B cell (primary cell): Measurements from ENCODE around the gene RPL28. TPM values are rescaled to one million over a fixed set of nuclear protein-coding genes. Genes with fewer than 3 reads are reported as not detected.

Experiments
- ATAC-seq: fragments of 200-7000 bp; cut with Tn5 transposase; one replicate; pipeline ENCODE4 v1.10.0; 2021; ENCODE audit warnings: low read depth, mild to moderate bottlenecking, moderate number of reproducible peaks, moderate library complexity
- CTCF ChIA-PET: fragments of 350-600 bp; sonication (Branson Sonifier 250); formaldehyde crosslinking; loops from one replicate; lab custom pipeline; 2021; ENCODE audit warnings: antibody characterized with exemption, inconsistent platforms; lab: Charles Lee
- POLR2A ChIA-PET: fragments of 350-600 bp; sonication (Branson Sonifier 250); formaldehyde crosslinking; loops from one replicate; lab custom pipeline; 2021; ENCODE audit warnings: antibody characterized with exemption; lab: Charles Lee
- DNase-seq: peaks from one replicate; pipeline ENCODE4 v3.0.0; 2013
- H2AFZ ChIP-seq: 2 replicates; pipeline ENCODE4 v1.6.1; 2012; ENCODE audit warnings: mild to moderate bottlenecking, low read depth, low read length; ENCODE audit not compliant: insufficient read depth, poor library complexity, severe bottlenecking
- H3K27ac ChIP-seq, 2 donors: 1 replicate in 1 of 2; 2 replicates in 1 of 2; pipeline ENCODE4 v1.5.1; 2012 to 2013; ENCODE audit warnings: low read length in 2 of 2, mild to moderate bottlenecking in 2 of 2, moderate library complexity in 1 of 2
- H3K27me3 ChIP-seq, 4 experiments: fragments of 200-600 bp in 1 of 4; sonication (generic) in 1 of 4; replicated peaks in 1 of 4; 1 replicate in 2 of 4; 2 replicates in 2 of 4; pipeline versions ENCODE4 v1.6.1 to v1.7.0; 2013 to 2016; ENCODE audit warnings: low read length in 3 of 4, mild to moderate bottlenecking in 2 of 4, mixed read lengths in 1 of 4, moderate library complexity in 1 of 4; ENCODE audit not compliant: insufficient read depth in 4 of 4, control insufficient read depth in 3 of 4; ENCODE audit errors: control extremely low read depth in 1 of 4
- H3K36me3 ChIP-seq, 2 experiments: replicated peaks in 1 of 2; 1 replicate in 1 of 2; 2 replicates in 1 of 2; pipeline versions ENCODE4 v1.6.1 to v1.7.1; 2013; ENCODE audit warnings: low read length in 1 of 2; ENCODE audit not compliant: insufficient read depth in 2 of 2, control insufficient read depth in 1 of 2; ENCODE audit errors: control extremely low read depth in 1 of 2, extremely low read depth in 1 of 2
- H3K4me1 ChIP-seq, 2 donors: fragments of 200-600 bp in 1 of 2; sonication (generic) in 1 of 2; 1 replicate in 1 of 2; 2 replicates in 1 of 2; pipeline versions ENCODE4 v1.5.1 to v1.6.1; 2013 to 2017; ENCODE audit warnings: low read length in 2 of 2; ENCODE audit not compliant: control insufficient read depth in 2 of 2, insufficient read depth in 2 of 2
- H3K4me2 ChIP-seq: replicated peaks from 2 replicates; pipeline ENCODE3; 2012; ENCODE audit warnings: mild to moderate bottlenecking, low read depth, low read length; ENCODE audit not compliant: poor library complexity, severe bottlenecking
- H3K4me3 ChIP-seq, 5 experiments: fragments of 200-600 bp in 1 of 5; sonication (generic) in 1 of 5; 1 replicate in 3 of 5; 2 replicates in 2 of 5; pipeline versions ENCODE4 v1.5.1 to v1.7.0; 2011 to 2016; ENCODE audit warnings: low read length in 4 of 5, mild to moderate bottlenecking in 4 of 5, low read depth in 2 of 5, control low read depth in 1 of 5, moderate library complexity in 1 of 5; ENCODE audit not compliant: insufficient read depth in 1 of 5; ENCODE audit errors: control extremely low read depth in 1 of 5, extremely low read depth in 1 of 5
- H3K79me2 ChIP-seq: fragments of 200-600 bp; sonication (generic); one replicate; pipeline ENCODE4 v1.6.0; 2016; ENCODE audit warnings: low read length; ENCODE audit not compliant: control insufficient read depth, insufficient read depth
- H3K9ac ChIP-seq: fragments of 200-600 bp; sonication (generic); 2 replicates; pipeline ENCODE4 v1.6.1; 2017; ENCODE audit warnings: mild to moderate bottlenecking, low read length, moderate library complexity
- H3K9me3 ChIP-seq, 3 donors: one replicate each; pipeline versions ENCODE4 v1.6.1 to v1.7.1; 2013; ENCODE audit warnings: low read length in 2 of 3; ENCODE audit not compliant: control insufficient read depth in 2 of 3, insufficient read depth in 1 of 3; ENCODE audit errors: control extremely low read depth in 1 of 3
- H4K20me1 ChIP-seq: 2 replicates; pipeline ENCODE4 v1.6.0; 2012; ENCODE audit warnings: mild to moderate bottlenecking, low read length; ENCODE audit not compliant: insufficient read depth, control insufficient read depth, poor library complexity, severe bottlenecking
- H3K27ac Mint-ChIP-seq: one replicate; pipeline ENCODE4 v1.8.0; 2021; ENCODE audit warnings: mixed read lengths
- H3K27me3 Mint-ChIP-seq: one replicate; pipeline ENCODE4 v1.8.0; 2021; ENCODE audit warnings: mixed read lengths
- H3K4me1 Mint-ChIP-seq: one replicate; pipeline ENCODE4 v1.8.0; 2021; ENCODE audit warnings: mixed read lengths
- H3K4me3 Mint-ChIP-seq: one replicate; pipeline ENCODE4 v1.8.0; 2021; ENCODE audit warnings: mixed read lengths
- H3K9me3 Mint-ChIP-seq: one replicate; pipeline ENCODE4 v1.8.0; 2022; ENCODE audit warnings: mixed read lengths; ENCODE audit not compliant: insufficient read depth
- EZH2 ChIP-seq: IDR thresholded peaks from 2 replicates; pipeline ENCODE4 v1.6.1; 2012; ENCODE audit warnings: borderline replicate concordance, low read depth, mild to moderate bottlenecking, moderate library complexity, low read length; ENCODE audit not compliant: insufficient read depth, poor library complexity, severe bottlenecking
- WGBS: methylation state at CpG from one replicate; pipeline ENCODE4 v1.1.5; 2013; ENCODE audit warnings: missing lambda C conversion rate; ENCODE audit not compliant: insufficient coverage; 5-methylcytosine and 5-hydroxymethylcytosine counted together
- intact Hi-C: fragments of 100-400 bp; cut with micrococcal nuclease; formaldehyde crosslinking; loops from one replicate; pipeline ENCODE4 v1.10.0; 2022
- polyA plus RNA-seq: library from polyadenylated mRNA; depleted of rRNA; stranded (reverse); fragments of >200 nt; gene quantifications from 2 replicates; pipeline ENCODE4 v1.2.3, GENCODE V29; 2012
- total RNA-seq, 2 donors: library from RNA; stranded (reverse); fragments of 120-200 nt in 1 of 2; gene quantifications; 1 replicate in 1 of 2; 2 replicates in 1 of 2; pipeline versions ENCODE4 v1.2.3 to v1.2.4, GENCODE V29; 2013 to 2022
- TF ChIP-seq, protein P1 (sequence below): fragments of 200-600 bp; IDR thresholded peaks from one replicate; pipeline ENCODE4 v1.8.0; 2022; ENCODE audit warnings: antibody characterized with exemption, mild to moderate bottlenecking

The RPL28 gene
- total and polyA plus RNA-seq, 2 donors (not counting 1 experiment from before 2014, with no cell fraction given): 2,578 to 4,661 TPM

- peak overlapping the region; percentile 96 for H3K27ac ChIP-seq
- no peaks in the 10 kb centered on the region for H3K9me3 ChIP-seq
- H3K27me3 ChIP-seq: no peaks in the 10 kb centered on the region
- Mint-ChIP-seq H3K4me1 (peaks cover 62% of the 10 kb centered on the region), H3K27me3 (no peaks in the 10 kb centered on the region), H3K27ac (peak overlapping the region; percentile 100), H3K4me3 (peak overlapping the region; percentile 100), H3K9me3 (no peaks in the 10 kb centered on the region)
- peak overlapping the region; percentile 96 for H3K9ac ChIP-seq
- intact Hi-C loops: loop anchor here (1.0 kb wide), 5 partner anchors 23 to 268 kb away; partner anchors contain the start of genes KMT5C, PPP1R12C and PPP6R1
- 5% methylated on average over 31 of the region's 34 CpGs for WGBS
- peaks cover 3 to 34% of the 10 kb centered on the region in 2 experiments for H3K36me3 ChIP-seq
- peaks cover 48% of the 10 kb centered on the region for H4K20me1 ChIP-seq
- H3K4me2 ChIP-seq: peak overlapping the region; percentile 74
- ChIA-PET POLR2A (interaction anchor here (1.1 to 2.6 kb wide), 6 partner anchors 15 to 211 kb away, joined by 3 to 12 read pairs (median 7); partner anchors contain the start of genes KMT5C, PPP6R1 and UBE2S), CTCF (interaction anchor here (0.6 to 3.1 kb wide), 14 partner anchors 12 to 296 kb away, joined by 3 to 39 read pairs (median 5); partner anchors contain the start of gene CCDC106)
- H2AFZ ChIP-seq: peak overlapping the region; percentile 88
- DNase-seq (peak; percentile 95), ATAC-seq (peak; percentile 73)
- TF ChIP-seq EZH2: no peak
- peaks cover 46% of the 10 kb centered on the region for H3K79me2 ChIP-seq
- peak overlapping the region; percentile 85 to 99 (median 97) for H3K4me3 ChIP-seq
- peaks cover 40 to 57% of the 10 kb centered on the region in 2 donors for H3K4me1 ChIP-seq
Measured at GRCh38 chr19:55384920-55385723, 610 bp upstream of the RPL28 start.

DNA sequence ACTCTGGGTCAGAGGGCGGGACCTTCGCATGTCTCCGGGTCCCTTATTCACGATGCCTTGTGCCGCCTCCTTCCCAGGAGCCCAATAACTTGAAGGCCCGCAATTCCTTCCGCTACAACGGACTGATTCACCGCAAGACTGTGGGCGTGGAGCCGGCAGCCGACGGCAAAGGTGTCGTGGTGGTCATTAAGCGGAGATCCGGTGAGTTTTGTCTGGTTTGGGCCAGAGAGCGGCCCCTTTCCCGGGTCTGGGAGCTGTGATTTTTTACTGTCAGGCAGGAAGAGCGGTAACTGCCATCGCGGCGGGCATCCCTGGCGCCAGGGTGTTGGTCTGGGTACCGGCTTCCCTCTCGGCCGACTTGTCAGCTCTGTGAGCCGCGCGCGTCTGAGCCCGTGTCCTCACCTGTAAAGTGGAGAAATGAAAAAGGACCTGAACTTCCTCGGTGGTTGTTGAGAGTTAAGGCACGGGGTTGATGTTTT is 800 bp downstream of the RPL28 start:
- H3K4me3 Mint-ChIP-seq: peak overlapping the region; percentile 100
- no peak for DNase-seq
- H3K4me3 ChIP-seq: peak overlapping the region; percentile 85 to 99 (median 97)
- peak overlapping the region; percentile 100 for H3K27ac Mint-ChIP-seq
- ChIA-PET POLR2A (interaction anchor here (1.1 to 1.3 kb wide), 2 partner anchors 21 to 132 kb away, joined by 3 to 7 read pairs; partner anchors contain the start of gene UBE2S), CTCF (no interaction called here)
- peaks cover 3 to 46% of the 10 kb centered on the region in 2 experiments for H3K36me3 ChIP-seq
- peaks cover 68% of the 10 kb centered on the region for H3K4me1 Mint-ChIP-seq
- peaks cover 62% of the 10 kb centered on the region for H4K20me1 ChIP-seq
- H3K79me2 ChIP-seq: peaks cover 46% of the 10 kb centered on the region
- peak overlapping the region; percentile 96 for H3K9ac ChIP-seq
- H3K27ac ChIP-seq: peak overlapping the region; percentile 96
- H3K9me3 ChIP-seq: no peaks in the 10 kb centered on the region
- no peak overlapping the region for H2AFZ ChIP-seq
- TF ChIP-seq, protein P1, sequence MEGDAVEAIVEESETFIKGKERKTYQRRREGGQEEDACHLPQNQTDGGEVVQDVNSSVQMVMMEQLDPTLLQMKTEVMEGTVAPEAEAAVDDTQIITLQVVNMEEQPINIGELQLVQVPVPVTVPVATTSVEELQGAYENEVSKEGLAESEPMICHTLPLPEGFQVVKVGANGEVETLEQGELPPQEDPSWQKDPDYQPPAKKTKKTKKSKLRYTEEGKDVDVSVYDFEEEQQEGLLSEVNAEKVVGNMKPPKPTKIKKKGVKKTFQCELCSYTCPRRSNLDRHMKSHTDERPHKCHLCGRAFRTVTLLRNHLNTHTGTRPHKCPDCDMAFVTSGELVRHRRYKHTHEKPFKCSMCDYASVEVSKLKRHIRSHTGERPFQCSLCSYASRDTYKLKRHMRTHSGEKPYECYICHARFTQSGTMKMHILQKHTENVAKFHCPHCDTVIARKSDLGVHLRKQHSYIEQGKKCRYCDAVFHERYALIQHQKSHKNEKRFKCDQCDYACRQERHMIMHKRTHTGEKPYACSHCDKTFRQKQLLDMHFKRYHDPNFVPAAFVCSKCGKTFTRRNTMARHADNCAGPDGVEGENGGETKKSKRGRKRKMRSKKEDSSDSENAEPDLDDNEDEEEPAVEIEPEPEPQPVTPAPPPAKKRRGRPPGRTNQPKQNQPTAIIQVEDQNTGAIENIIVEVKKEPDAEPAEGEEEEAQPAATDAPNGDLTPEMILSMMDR: no peak
- no peak for TF ChIP-seq EZH2
- H3K4me1 ChIP-seq: peaks cover 40 to 57% of the 10 kb centered on the region in 2 donors
- intact Hi-C loops: no loop called here
- no peaks in the 10 kb centered on the region for H3K9me3 Mint-ChIP-seq
- no peak for ATAC-seq
- no peaks in the 10 kb centered on the region for H3K27me3 ChIP-seq
- 4% methylated on average over 31 of the region's 33 CpGs for WGBS
- no peaks in the 10 kb centered on the region for H3K27me3 Mint-ChIP-seq
- peak overlapping the region; percentile 74 for H3K4me2 ChIP-seq
